ENCODE results near the gene RASSF7. TPM values are rescaled to one million over a fixed set of nuclear protein-coding genes. Genes with fewer than 3 reads are reported as not detected.
A peak's percentile ranks its signal among the peaks of the same experiment; 100 is the strongest.
"Not testable (repeated sequence)": the region's sequence is repeated elsewhere in the genome, so short reads cannot be mapped to it uniquely, and the experiment has no call there.

The RASSF7 gene
- polyA plus RNA-seq, 1 of the 3 experiments (the other 2 are of a cell fraction): 19.8 TPM

DNA sequence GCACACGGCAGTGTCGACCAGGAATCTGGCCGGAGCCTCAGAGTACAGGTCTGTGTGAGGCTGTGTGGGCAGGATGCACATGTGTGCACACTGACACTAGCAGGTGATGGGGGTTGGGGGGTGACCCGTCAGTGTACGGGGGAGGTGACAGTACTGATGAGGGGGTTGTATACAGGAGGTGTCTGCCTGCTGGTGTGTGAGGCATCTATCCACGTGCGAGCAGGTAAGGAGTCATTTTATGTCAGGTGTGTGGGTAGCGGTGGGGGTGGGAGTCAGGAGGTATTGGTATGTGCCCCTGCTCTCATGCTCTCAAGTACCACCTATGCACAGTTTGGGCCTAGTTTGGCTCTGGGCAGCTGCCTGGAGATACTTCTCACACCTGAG, 11.0 kb downstream of the RASSF7 start:
- Histone ChIP-seq H3K9me2 (no peaks in the 10 kb centered on the region), H3K36me3 (replicated peaks in 1 of 2; ENCODE audit: control insufficient read depth in 1 of 2, insufficient read depth in 2 of 2, low read length in 1 of 2) (no peaks in the 10 kb centered on the region), H3K9ac (no peak overlapping the region), H3K4me1 (ENCODE audit: control insufficient read depth in 1 of 2, insufficient read depth in 2 of 2, low read depth in 1 of 2, low read length in 1 of 2) (peaks cover 6 to 27% of the 10 kb centered on the region in 2 experiments; a peak in 2 of 4 replicates), H3K27ac (ENCODE audit: low read depth in 2 of 2, low read length in 1 of 2) (no peak overlapping the region), H3K27me3 (ENCODE audit: insufficient read depth) (no peaks in the 10 kb centered on the region), H3K4me3 (ENCODE audit: low read depth in 2 of 2, low read length in 1 of 2) (no peak overlapping the region), H2AFZ (ENCODE audit: low read depth) (no peak overlapping the region), H4K20me1 (ENCODE audit: insufficient read depth) (peaks cover under 1% of the 10 kb centered on the region), H3F3A (replicated peaks; ENCODE audit: insufficient read depth) (no peaks in the 10 kb centered on the region), H3K4me2 (no peak overlapping the region), H3K79me2 (ENCODE audit: insufficient read depth) (peaks cover 17% of the 10 kb centered on the region), H3K9me3 (no peaks in the 10 kb centered on the region)
- WGBS (ENCODE audit: low lambda C conversion rate): 100% methylated on average over 2 of the region's 8 CpGs
- ChIA-PET POLR2A (no interaction called here), CTCF (interaction anchor here (1.0 kb wide), 1 partner anchor 17 kb away, joined by 4 read pairs; no protein-coding TSS in a partner anchor)
- no peak for DNase-seq
- no peak for TF ChIP-seq RFX5 (IDR thresholded peaks at IDR 0.05; ENCODE audit: low read length)

DNA sequence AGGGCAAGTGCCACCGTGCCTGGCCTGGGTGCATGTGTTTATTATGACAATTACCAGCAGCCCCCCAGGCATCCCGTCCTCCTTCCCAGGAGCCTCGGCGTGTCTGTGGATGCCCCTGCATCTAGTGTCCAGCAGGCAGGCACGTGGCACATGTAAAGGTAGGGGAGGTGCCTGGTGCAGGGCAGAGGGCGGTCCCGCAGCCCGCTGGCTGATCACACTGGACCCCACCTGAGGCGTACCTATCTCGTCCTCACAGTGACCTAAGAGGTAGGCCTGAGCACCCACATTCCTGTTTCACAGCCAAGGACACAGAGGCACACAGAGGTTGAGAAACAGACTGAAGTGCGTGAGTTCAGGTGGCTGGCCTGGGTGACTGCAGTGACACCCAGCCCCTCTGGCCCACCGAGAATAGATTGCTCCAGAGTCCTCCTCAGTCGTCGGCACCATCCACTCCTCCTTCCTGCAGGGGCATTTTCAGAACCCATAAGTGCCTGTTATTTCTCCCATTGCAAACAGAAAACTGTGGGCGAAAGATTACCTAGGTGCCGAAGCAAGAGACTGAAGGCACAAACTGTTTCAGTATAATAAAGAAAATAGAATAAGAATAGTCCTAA, 12.5 kb downstream of the RASSF7 start:
- ChIA-PET POLR2A (no interaction called here), CTCF (no interaction called here)
- TF ChIP-seq RXRA (IDR thresholded peaks at IDR 0.05; ENCODE audit: borderline replicate concordance, low read depth) (no peak), SIN3A (IDR thresholded peaks at IDR 0.05; ENCODE audit: borderline replicate concordance, low read depth, low read length) (no peak)
- Histone ChIP-seq H3K4me1 (ENCODE audit: control insufficient read depth in 1 of 2, insufficient read depth in 2 of 2, low read depth in 1 of 2, low read length in 1 of 2) (peaks cover 6 to 28% of the 10 kb centered on the region in 2 experiments; a peak in 3 of 4 replicates), H3F3A (replicated peaks; ENCODE audit: insufficient read depth) (no peaks in the 10 kb centered on the region), H3K4me3 (ENCODE audit: low read depth in 2 of 2, low read length in 1 of 2) (no peak overlapping the region), H3K36me3 (replicated peaks in 1 of 2; ENCODE audit: control insufficient read depth in 1 of 2, insufficient read depth in 2 of 2, low read length in 1 of 2) (no peaks in the 10 kb centered on the region), H4K20me1 (ENCODE audit: insufficient read depth) (peaks cover 15% of the 10 kb centered on the region), H3K9me3 (no peaks in the 10 kb centered on the region), H3K4me2 (no peak overlapping the region), H2AFZ (ENCODE audit: low read depth) (no peak overlapping the region), H3K27ac (ENCODE audit: low read depth in 2 of 2, low read length in 1 of 2) (no peak overlapping the region), H3K9me2 (no peaks in the 10 kb centered on the region), H3K9ac (no peak overlapping the region), H3K27me3 (ENCODE audit: insufficient read depth) (no peaks in the 10 kb centered on the region), H3K79me2 (ENCODE audit: insufficient read depth) (peaks cover 20% of the 10 kb centered on the region)
- DNase-seq: no peak
- 91% methylated on average over 12 of the region's 16 CpGs for WGBS (ENCODE audit: low lambda C conversion rate)

DNA sequence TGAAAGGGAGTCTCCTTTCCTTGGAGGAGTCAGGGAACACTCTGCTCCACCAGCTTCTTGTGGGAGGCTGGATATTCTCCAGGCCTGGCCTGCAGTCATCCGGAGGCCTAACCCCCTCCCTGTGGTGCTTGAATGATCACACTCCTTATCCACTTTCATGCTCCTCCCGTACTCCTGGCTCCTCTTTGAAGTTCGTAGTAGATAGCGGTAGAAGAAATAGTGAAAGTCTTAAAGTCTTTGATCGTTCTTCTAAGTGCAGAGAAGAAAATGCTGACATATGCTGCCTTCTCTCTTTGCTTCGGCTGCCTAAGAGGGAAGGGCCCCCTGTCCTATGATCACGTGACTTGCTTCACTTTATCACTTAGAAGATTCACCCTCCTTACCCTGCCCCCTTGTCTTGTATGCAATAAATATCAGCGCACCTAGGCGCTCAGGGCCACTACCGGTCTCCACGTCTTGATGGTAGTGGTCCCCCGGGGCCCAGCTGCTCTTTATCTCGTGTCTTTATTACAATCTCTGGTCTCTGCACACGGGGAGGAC, 13.3 kb downstream of the RASSF7 start:
- H3K9me3 ChIP-seq; H3K36me3 ChIP-seq (replicated peaks in 1 of 2; ENCODE audit: control insufficient read depth in 1 of 2, insufficient read depth in 2 of 2, low read length in 1 of 2); H3K27ac ChIP-seq (ENCODE audit: low read depth in 2 of 2, low read length in 1 of 2); CTCF ChIA-PET; POLR2A ChIA-PET; H3K27me3 ChIP-seq (ENCODE audit: insufficient read depth); DNase-seq; H2AFZ ChIP-seq (ENCODE audit: low read depth); H3K9me2 ChIP-seq; H3K9ac ChIP-seq; H3F3A ChIP-seq (replicated peaks; ENCODE audit: insufficient read depth): not testable (repeated sequence)
- Histone ChIP-seq H3K79me2 (ENCODE audit: insufficient read depth) (peaks cover 29% of the 10 kb centered on the region), H3K4me1 (ENCODE audit: control insufficient read depth in 1 of 2, insufficient read depth in 2 of 2, low read depth in 1 of 2, low read length in 1 of 2) (peaks cover 8 to 30% of the 10 kb centered on the region in 2 experiments; a peak in 3 of 4 replicates), H3K4me3 (ENCODE audit: low read depth in 2 of 2, low read length in 1 of 2) (0 out of 4 replicates have a peak overlapping the region, but pooled peaks of 1 of the 2 experiments have one; percentile 77), H3K4me2 (peak overlapping the region; percentile 97), H4K20me1 (ENCODE audit: insufficient read depth) (peaks cover 24% of the 10 kb centered on the region)
- 88% methylated on average over 13 of the region's 14 CpGs for WGBS (ENCODE audit: low lambda C conversion rate)
